ENCODE measurements around the gene DNAJB11.

DNA sequence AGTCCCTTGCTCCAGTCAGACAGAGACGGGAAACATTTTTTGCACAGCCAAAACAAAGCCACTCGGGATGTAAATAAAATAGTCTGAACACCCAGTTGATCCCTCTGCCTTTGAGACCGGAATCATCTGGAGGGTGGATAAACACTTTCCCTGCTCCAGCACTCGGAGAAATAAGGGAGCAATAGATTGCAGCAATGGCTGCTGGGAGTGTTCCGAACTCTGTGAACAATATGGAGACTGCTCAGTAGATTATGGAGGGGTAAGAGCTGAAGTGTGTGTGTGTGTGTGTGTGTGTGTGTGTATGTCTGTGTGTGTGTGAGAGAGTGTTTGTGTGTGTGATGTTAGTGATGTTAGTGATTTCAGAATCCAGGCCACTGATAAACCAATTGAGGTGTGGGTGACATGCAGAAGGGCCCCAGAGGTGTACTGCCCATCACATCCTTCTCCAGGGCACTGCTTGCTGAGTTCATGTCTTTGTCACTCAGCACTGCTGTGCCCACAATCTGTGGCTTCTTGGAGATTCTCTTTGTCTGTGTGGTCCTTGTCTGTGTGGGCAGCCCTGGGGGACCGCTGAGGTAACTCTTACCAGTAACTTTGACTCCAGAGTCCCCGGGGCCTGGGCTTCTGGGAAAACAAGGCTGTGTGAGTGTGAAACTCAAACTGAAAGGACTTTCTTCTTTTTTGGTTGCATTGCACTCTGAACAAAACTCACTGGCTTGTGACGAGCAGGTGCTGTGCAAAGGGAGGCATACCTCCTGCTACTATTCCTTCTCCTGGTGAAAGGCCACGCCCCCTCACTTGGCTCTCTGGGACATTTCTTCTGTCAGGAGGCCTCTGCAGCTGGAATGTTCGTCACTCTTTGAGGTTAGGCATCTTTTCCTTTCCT lies 49.3 kb upstream of the DNAJB11 start:
- TF ChIP-seq CTCF (IDR thresholded peaks at IDR 0.05) (no peak), POLR2A (IDR thresholded peaks at IDR 0.05) (no peak)
